ENCODE data around the gene TMSB4X.
"Not testable (repeated sequence)": the region's sequence is repeated elsewhere in the genome, so short reads cannot be mapped to it uniquely, and the experiment has no call there.

The TMSB4X gene

GRCh38 chrX:12976819-12977732 is 2.2 kb downstream of the TMSB4X start:
- DNase-seq (ENCODE audit: low read depth), result not testable (repeated sequence)

DNA sequence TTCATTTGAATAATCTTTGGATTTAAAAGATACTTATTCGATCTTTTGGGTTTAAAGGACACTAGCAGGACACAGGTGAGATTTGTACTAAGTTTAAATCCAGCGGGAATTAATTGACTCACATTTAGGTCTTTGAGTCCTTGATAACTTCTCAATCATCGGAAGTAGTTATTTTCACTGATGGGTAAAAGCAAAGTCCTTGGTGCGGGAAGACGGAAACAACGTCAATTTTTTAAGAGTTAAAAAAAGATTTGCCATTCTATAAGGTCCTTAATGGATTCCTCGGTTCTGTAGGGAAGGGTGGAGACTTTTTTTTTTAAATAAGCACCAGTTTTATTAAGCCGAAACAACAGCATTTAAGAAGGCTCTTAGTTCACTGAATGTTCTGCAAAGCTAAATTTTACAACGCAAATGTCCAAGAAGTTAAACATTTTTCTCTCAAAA is 2.9 kb downstream of the TMSB4X start:
- DNase-seq (ENCODE audit: low read depth), result no peak

DNA sequence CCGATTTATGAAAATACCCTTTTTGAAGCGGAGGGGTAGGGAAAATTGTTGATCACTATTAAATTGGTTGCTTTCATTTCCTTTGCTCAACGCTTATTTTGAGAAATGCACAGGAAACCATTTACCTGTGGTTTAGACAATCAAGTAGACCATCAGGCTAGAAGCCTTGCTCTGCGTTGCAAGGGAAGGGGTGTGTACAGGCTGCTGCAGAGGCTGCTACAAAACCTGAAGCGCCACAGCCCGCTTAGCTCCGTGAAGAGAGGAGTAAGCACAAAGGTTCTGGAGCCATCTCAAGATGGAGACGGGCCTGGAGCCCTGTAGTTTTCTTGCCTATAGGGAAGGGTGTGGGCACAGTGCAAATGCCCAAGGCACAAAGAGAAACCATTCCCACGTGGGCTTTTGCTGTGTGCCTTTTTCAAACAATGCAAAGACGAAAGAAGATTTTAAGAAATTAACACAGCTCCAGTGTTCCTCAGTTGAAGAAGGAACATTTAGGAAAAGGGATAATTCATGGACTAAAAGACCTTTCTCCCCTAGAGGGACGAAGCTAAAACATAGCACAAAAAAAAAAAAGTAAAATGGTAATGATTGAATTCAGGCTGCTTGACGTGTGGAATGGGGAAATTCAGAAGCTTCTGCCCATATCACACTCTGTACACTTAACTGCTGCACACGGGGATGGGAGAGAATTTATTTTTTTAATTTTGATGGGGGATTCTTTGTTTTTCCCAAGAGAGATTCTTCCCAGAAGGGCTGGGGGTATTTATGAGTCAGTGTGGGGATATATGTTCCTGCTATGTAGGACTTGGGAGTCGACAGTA is 3.5 kb downstream of the TMSB4X start:
- peak; percentile 60 for DNase-seq (ENCODE audit: low read depth)

DNA sequence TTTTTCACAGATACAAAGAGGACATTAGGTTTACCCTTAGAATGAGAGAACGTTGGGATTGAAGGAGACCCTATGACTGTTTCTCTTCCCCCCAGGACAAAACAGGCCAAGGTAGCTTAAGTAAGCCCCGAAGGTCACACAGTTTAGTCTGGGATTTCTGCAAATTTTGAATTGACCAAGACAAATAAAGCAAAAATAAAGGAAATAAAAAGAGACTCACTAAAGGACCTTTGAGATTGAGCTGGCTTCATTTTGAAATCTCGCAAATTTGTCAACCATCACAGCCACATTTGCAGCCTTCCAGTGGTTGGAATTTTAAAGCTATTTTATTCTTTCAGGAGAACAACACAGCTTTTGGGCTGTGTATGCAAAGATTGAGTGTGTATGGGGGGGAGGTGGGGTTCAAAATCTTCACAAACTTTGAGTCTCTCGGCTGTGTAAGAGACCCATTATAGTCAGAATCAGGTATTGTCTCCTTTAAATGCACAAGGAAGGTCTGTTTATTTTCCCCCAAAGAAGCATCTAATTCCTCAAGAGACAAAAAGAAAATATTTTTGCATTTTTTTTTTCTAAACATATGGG is 4.2 kb downstream of the TMSB4X start:
- no peak for DNase-seq (ENCODE audit: low read depth)

DNA sequence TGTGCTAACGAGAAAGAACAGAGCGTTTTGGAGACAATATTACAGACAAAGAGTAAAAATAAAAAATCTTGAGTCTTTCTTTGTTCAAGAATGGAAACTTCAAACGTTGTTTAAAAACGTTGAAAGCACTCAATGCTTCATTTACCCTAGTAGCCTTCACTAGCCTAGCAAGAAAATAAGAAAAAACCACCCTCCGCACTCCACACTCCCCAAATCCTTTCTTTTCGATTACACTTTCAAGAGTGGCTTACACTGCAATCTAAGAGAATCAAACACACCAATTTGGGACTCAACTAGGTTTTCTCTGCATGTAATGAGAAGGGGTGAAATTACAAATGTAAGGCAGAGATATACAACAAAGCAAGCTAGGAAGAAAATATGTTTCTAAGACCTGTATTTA is 4.7 kb downstream of the TMSB4X start:
- no peak for DNase-seq (ENCODE audit: low read depth)

DNA sequence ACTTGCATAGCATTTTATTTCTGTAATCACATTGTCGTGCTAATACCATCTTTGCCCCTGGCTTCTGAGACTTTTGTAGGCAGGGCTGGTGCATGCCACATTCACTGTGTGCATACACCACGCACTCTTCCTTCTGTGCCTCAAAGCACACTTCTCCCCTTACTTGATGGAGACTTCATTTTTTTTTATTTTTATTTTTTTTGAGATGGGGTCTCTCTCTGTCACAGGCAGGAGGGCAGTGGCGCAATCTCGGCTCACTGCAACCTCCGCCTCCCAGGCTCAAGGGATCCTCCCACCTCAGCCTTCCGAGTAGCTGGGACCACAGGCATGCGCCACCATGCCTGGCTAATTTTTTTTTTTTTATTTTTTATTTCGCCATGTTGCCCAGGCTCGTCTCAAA is 5.1 kb downstream of the TMSB4X start:
- DNase-seq (ENCODE audit: low read depth), result not testable (repeated sequence)

- no peak for DNase-seq (ENCODE audit: low read depth)
These were observed 7.0 kb downstream of the TMSB4X start for GRCh38 chrX:12981880-12982279.

DNA sequence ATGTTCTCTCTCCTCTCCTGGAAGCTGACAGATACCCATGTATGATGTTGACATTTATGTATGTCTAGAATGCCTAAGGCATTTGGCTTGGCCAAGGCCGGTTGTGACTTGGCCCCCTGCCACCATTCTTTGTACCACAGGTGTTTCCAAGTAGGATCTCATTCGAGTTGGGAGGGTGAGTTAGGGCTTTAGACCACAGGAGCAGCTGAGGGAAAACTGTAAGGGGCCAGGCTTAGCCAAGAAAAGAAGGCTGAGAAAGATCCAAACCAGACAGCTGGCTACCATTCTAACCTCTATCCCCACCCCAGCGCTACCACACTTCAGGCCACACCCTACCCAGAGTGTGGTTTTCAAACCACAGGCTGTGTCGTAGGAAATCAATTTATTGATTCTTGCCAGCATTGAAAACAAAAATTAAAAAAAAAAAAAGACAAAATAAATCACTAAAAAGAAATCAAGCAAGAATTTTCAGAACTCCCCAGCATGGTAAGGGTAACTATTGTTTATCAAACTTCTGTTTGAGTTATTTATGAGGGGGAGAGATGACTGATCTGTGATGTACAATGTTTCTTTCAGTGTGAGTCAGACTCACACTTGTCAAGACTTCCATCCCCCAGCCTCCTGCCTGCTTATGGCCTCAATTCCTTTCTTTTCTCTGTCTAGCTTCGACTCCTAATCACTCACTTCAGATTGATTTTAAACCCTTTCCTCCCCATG is 9.9 kb downstream of the TMSB4X start:
- no peak for DNase-seq (ENCODE audit: low read depth)

GRCh38 chrX:12985331-12985730 is 10.4 kb downstream of the TMSB4X start:
- no peak for DNase-seq (ENCODE audit: low read depth)

DNA sequence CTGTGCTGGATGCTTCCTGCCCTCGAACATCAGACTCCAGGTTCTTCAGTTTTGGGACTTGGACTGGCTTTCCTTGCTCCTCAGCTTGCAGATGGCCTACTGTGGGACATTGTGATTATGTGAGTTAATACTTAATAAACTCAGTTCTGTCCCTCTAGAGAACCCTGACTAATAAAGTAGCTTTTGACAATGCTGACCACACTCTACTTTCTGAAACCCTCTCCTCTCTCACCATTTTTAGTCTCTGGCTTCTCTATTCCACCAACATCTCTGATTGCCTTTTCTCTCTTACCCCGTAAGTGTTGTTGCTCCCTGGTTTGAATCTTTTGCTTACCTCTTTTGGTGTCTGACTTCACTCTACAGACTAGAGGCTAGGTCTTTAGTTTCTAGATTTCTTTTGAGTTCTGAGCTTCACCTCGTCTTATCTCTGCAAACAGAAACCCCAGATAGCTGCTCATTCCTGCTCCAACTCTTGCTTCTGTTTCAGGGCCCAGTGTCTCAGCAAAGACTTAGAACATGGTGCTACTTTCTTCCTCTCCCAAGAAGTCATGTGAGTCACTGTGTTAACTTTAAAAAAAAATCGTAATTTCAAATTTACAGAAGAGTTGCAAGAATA is 11.4 kb downstream of the TMSB4X start:
- no peak for DNase-seq (ENCODE audit: low read depth)

DNA sequence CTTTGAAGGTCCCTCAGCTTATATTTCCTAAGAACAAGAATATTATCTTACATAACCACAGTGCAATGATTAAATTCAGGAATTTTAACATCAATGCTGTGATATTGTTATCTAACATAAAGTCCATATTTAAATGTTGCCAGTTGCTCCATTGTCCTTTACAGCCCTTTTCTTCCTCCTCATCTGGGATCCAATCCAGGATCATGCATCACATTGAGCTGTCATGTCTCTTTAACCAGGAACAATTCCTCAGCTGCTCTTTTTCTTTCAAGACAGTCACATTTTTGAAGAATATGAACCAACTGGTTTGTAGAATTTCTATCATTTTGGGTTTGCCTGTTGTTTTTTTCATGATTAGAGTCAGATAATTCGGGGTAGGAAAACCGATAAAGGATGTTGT is 12.0 kb downstream of the TMSB4X start:
- no peak for DNase-seq (ENCODE audit: low read depth)

DNA sequence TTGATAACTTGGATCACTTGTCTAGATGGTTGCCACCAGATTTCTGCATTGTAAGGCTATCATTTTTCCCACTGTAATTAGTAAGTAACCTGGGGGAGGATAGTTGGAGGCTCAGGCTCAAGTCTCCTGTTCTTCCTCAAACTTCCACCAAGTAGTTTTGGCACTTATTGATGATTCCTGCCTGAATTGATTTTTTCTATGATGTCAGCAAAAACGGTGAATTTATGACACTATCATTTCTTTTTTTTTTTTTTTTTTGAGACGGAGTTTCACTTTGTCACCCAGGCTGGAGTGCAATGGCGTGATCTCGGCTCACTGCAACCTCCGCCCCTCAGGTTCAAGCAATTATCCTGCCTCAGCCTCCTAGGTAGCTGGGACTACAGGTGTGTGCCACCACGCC is 12.4 kb downstream of the TMSB4X start:
- no peak for DNase-seq (ENCODE audit: low read depth)

DNA sequence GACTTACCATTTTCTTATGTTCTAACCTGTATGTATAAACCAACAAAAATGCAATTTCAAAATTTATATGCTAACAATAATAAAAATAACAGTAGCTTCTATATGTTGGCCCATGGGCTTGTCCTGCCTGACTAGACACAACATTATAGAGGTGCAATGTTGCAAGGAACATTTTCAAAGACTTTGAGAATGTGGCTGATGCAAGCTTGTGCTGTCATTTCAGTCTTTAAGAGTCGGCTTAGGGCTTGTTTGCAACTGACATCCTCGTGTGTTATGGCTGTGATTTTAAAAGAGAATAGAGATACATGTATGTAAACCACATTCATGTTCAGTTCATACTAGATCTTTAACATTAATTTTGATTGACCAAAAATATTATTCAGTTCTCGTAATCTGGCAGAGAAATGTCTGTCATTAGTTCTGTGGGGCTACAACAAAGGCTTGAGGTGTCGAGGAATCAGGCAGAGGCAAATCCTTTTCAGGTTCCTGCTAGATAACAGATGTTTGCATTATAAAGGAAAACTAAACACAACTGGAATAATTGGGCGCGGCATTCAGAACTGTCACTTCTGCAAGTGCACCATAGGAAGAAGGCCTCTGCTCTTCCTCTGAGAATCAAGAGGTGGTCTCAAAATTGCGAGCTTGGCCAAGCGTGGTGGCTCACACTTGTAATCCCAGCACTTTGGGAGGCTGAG is 13.1 kb downstream of the TMSB4X start:
- no peak for DNase-seq (ENCODE audit: low read depth)

DNA sequence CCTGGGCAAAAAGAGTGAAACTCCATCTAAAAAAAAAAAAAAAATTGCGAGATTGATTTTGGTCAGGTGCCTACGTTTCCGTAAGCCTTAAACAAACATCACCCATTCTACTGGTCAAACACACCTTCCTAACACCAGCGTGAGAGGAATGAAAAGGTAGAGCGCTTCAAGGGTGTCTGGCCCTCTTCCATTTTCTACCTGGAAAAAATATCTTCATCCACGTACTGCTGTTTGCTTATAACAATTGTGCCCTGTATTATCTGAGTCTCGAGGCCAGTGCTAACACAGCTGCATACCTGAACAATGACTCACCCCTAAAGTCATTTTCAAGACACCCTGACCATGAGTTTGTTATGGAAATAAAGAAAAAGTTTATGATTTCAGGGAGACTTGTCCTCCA is 13.9 kb downstream of the TMSB4X start:
- no peak for DNase-seq (ENCODE audit: low read depth)

DNA sequence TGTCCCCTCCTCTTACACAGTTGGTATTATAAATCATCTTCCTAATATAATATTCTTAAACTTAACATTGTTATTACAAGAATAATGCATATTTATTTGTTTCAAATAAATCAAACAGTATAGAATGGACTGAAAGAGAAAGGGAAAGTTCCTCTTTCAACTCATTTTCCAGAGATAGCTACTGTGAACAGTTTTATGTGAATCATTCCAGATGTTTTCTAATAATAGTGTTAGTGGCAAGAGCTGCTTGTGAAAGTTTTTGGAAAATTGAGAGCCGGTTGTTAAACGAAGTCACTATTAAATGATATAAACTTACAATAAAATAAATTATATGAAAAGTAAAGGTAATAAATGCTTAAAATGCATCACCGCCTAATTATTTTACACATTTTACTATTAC is 14.6 kb downstream of the TMSB4X start:
- DNase-seq (ENCODE audit: low read depth), result no peak

DNA sequence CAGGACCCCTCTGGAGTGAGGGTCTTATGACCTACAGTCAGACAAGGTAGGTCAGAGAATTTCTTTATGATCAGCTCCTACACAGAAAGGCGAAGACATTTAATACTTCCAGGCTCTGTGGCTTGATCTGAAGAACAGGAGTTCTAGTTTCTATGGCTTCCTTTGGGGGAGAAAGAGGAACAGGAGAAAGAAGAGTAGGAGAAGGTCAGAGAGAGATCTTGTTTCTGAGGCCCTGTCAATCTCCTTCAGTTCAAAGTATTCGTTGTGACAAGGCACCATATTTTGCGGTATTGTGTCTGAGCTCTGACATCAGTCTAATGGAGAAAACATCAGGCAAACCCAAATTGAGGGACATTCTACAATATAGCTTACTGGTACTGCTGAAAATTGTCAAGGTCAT is 16.7 kb downstream of the TMSB4X start:
- DNase-seq (ENCODE audit: low read depth), result no peak

- DNase-seq (ENCODE audit: low read depth), result no peak
These were observed 17.7 kb downstream of the TMSB4X start for GRCh38 chrX:12992544-12993118.

- no peak for DNase-seq (ENCODE audit: low read depth)
These were observed 18.9 kb downstream of the TMSB4X start for GRCh38 chrX:12993826-12994225.

DNA sequence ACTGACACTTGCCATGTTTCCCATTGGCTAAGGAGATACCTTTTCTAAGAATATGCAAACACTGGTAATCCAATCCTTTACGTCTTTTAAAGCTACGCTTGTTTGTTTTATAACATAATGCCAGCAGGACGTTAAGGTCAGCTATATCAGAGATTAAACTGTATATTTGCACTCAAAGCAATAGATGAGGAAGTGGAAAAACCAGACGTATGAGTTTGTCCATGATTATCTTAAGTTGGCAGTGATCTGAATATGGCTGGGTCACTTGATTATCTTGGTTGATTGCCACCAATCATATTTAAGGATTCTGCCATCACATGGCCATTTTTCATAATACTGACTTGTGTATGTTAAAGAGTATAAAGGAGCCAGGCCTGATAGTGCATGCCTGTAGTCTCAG is 19.4 kb downstream of the TMSB4X start:
- no peak for DNase-seq (ENCODE audit: low read depth)

DNA sequence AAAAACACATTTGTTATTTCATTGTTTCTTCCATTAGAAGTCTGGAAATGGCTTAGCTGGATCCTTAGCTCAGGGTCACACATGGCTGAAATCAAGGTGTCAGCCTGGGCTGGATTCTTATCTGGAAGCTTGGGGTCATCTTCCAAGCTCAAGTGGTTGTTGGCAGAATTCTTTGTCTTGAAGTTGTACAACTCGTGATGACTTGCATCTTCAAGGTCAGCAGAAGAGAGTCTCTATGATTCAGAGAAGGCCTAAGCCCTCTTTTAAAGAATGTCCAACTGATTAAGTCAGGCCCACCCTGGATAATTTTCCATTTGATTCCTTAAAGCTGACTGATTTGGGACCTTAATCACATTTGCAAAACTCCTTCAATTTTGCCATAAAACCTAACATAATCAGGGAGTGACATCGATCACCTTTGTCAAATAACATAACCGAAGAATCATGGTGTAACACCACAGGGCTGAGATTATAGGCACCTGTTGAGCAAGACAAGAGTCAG is 22.1 kb downstream of the TMSB4X start:
- DNase-seq (ENCODE audit: low read depth), result no peak
